HepG2 (cell line): ENCODE results near the gene CKS1B. TPM values are rescaled to one million over a fixed set of nuclear protein-coding genes. Genes with fewer than 3 reads are reported as not detected.
A peak's percentile ranks its signal among the peaks of the same experiment; 100 is the strongest.

ENCODE experiments used
- ATAC-seq: fragments of 200-7000 bp; cut with Tn5 transposase; 3 replicates; pipeline ENCODE4 v1.9.1; 2020; ENCODE audit warnings: mild to moderate bottlenecking, moderate library complexity
- BruUV-seq: library from RNA; stranded (reverse); fragments of 400-500 nt; replicated peaks from 2 replicates; lab custom pipeline; 2021; lab: Mats Ljungman, UMichigan
- CTCF ChIA-PET: fragments of 300-600 bp; formaldehyde crosslinking; extraction: SDS; loops from one replicate; lab custom pipeline; 2021; ENCODE audit warnings: low total read pairs, inconsistent platforms, low intra/inter-chr PET ratio; lab: Yijun Ruan, JAX
- POLR2A ChIA-PET: fragments of 350-600 bp; sonication (Branson Sonifier 250); formaldehyde crosslinking; loops from one replicate; lab custom pipeline; 2020; ENCODE audit warnings: antibody characterized with exemption, inconsistent platforms; lab: Yijun Ruan, JAX
- DNase-seq: peaks from one replicate; pipeline ENCODE4 v3.0.0-alpha.2; 2015; ENCODE audit warnings: low spot score
- FAIRE-seq: peaks from 3 replicates; lab custom pipeline; 2011; peaks lifted over from hg19 to GRCh38; lab: Jason Lieb, UNC
- H2AFZ ChIP-seq: one replicate; pipeline ENCODE4 v1.6.1; 2011; ENCODE audit warnings: low read length, inconsistent platforms
- H3K27ac ChIP-seq: fragments of 300-600 bp; 3 replicates; pipeline ENCODE4 v1.8.0; 2011; ENCODE audit warnings: mixed run types, mild to moderate bottlenecking, mixed read lengths, low read length, inconsistent platforms; ENCODE audit not compliant: insufficient read depth; ENCODE audit errors: extremely low read length
- H3K27me3 ChIP-seq, 2 experiments: fragments of 200-600 bp in 1 of 2; 2 replicates in 1 of 2; 3 replicates in 1 of 2; pipeline versions ENCODE4 v1.6.0 to v1.8.0; 2011; ENCODE audit warnings: low read length in 2 of 2, mild to moderate bottlenecking in 2 of 2, moderate library complexity in 2 of 2, inconsistent platforms in 1 of 2; ENCODE audit not compliant: insufficient read depth in 2 of 2, control insufficient read depth in 1 of 2
- H3K36me3 ChIP-seq, 2 experiments: fragments of 200-600 bp in 1 of 2; replicated peaks in 1 of 2; 2 replicates in 1 of 2; 3 replicates in 1 of 2; pipeline versions ENCODE4 v1.5.1 to v1.8.0; 2011; ENCODE audit warnings: low read length in 2 of 2, inconsistent platforms in 1 of 2; ENCODE audit not compliant: insufficient read depth in 2 of 2, control insufficient read depth in 1 of 2
- H3K4me1 ChIP-seq: 2 replicates; pipeline ENCODE4 v1.5.1; 2012; ENCODE audit warnings: low read length, inconsistent platforms; ENCODE audit not compliant: insufficient read depth
- H3K4me2 ChIP-seq: 2 replicates; pipeline ENCODE4 v1.6.0; 2011; ENCODE audit warnings: low read depth, low read length, inconsistent platforms
- H3K4me3 ChIP-seq, 3 experiments: fragments of 200-600 bp in 1 of 3; sonication (generic), shearing (Covaris generic) in 1 of 3; replicated peaks in 1 of 3; 2 replicates each; pipeline ENCODE4 v1.5.1; 2011 to 2016; ENCODE audit warnings: low read length in 3 of 3, inconsistent platforms in 2 of 3, low read depth in 2 of 3, mild to moderate bottlenecking in 2 of 3, control low read depth in 1 of 3, mixed read lengths in 1 of 3; ENCODE audit not compliant: insufficient read depth in 1 of 3
- H3K79me2 ChIP-seq: one replicate; pipeline ENCODE4 v1.6.1; 2011; ENCODE audit warnings: low read length, inconsistent platforms; ENCODE audit not compliant: insufficient read depth
- H3K9ac ChIP-seq: 2 replicates; pipeline ENCODE4 v1.6.0; 2011; ENCODE audit warnings: mild to moderate bottlenecking, low read depth, low read length, inconsistent platforms; ENCODE audit not compliant: insufficient read depth
- H3K9me3 ChIP-seq: 2 replicates; pipeline ENCODE4 v1.5.1; 2012; ENCODE audit warnings: mild to moderate bottlenecking, low read length
- H4K20me1 ChIP-seq: 2 replicates; pipeline ENCODE4 v1.6.0; 2011; ENCODE audit warnings: inconsistent platforms, mild to moderate bottlenecking, low read length, moderate library complexity; ENCODE audit not compliant: insufficient read depth
- ATF5 ChIP-seq: sonication (generic); formaldehyde crosslinking; IDR thresholded peaks from 2 replicates; pipeline ENCODE4 v1.4.0; 2020; ENCODE audit warnings: mild to moderate bottlenecking, low read depth, missing genetic modification reagents
- CSRNP2 ChIP-seq: sonication (generic); formaldehyde crosslinking; conservative IDR thresholded peaks from 2 replicates; pipeline ENCODE4 v1.8.0; 2022; ENCODE audit warnings: low read depth, missing genetic modification reagents
- MYC ChIP-seq: sonication (generic); formaldehyde crosslinking; IDR thresholded peaks from 2 replicates; pipeline ENCODE4 v1.9.0; 2021; ENCODE audit warnings: missing genetic modification reagents, borderline replicate concordance
- NFRKB ChIP-seq: fragments of 450-650 bp; IDR thresholded peaks from 2 replicates; pipeline ENCODE4 v1.6.1; 2017
- NRL ChIP-seq: sonication (generic); formaldehyde crosslinking; IDR thresholded peaks from 2 replicates; pipeline ENCODE4 v1.5.0; 2020; ENCODE audit warnings: missing genetic modification reagents, mild to moderate bottlenecking, moderate library complexity, borderline replicate concordance
- PLSCR1 ChIP-seq: sonication (generic); formaldehyde crosslinking; IDR thresholded peaks from 2 replicates; pipeline ENCODE4 v1.5.0; 2020; ENCODE audit warnings: missing genetic modification reagents, mild to moderate bottlenecking, borderline replicate concordance
- RFX5 ChIP-seq: IDR thresholded peaks from 2 replicates; pipeline ENCODE4 v1.6.1; 2011; ENCODE audit warnings: low read depth, low read length, improper control_type of control experiment
- SALL1 ChIP-seq: sonication (generic); formaldehyde crosslinking; IDR thresholded peaks from 2 replicates; pipeline ENCODE4 v1.8.0; 2022; ENCODE audit warnings: mild to moderate bottlenecking, missing genetic modification reagents
- U2AF2 ChIP-seq: fragments of 200-400 bp; formaldehyde crosslinking; IDR thresholded peaks from 2 replicates; pipeline ENCODE4 v1.6.1; 2017; ENCODE audit warnings: low read depth, mild to moderate bottlenecking, low read length
- ZBTB14 ChIP-seq: sonication (generic); formaldehyde crosslinking; IDR thresholded peaks from 2 replicates; pipeline ENCODE4 v1.4.0; 2020; ENCODE audit warnings: missing genetic modification reagents
- ZNF282 ChIP-seq: fragments of 450-650 bp; IDR thresholded peaks from 2 replicates; pipeline ENCODE4 v1.6.1; 2018; ENCODE audit not compliant: partially characterized antibody
- ZNF510 ChIP-seq: sonication (generic); formaldehyde crosslinking; IDR thresholded peaks from 2 replicates; pipeline ENCODE4 v1.4.0; 2020; ENCODE audit warnings: low read depth, mild to moderate bottlenecking, missing genetic modification reagents
- ZNF550 ChIP-seq: sonication (generic); formaldehyde crosslinking; IDR thresholded peaks from 2 replicates; pipeline ENCODE4 v1.4.0; 2020; ENCODE audit warnings: mild to moderate bottlenecking, missing genetic modification reagents, borderline replicate concordance
- ZSCAN22 ChIP-seq: sonication (generic); formaldehyde crosslinking; IDR thresholded peaks from 2 replicates; pipeline ENCODE4 v1.4.0; 2020; ENCODE audit warnings: mild to moderate bottlenecking, missing genetic modification reagents
- WGBS: methylation state at CpG from one replicate; pipeline ENCODE4 v1.1.6; 2017; ENCODE audit warnings: low lambda C conversion rate; 5-methylcytosine and 5-hydroxymethylcytosine counted together
- in situ Hi-C: cut with HindIII; loops from 2 replicates; pipeline ENCODE4 v1.10.0; 2017; ENCODE audit warnings: low pct_unique_long_range_greater_than_20kb; ENCODE audit not compliant: extremely low pct_ligation_motif_present
- intact Hi-C: fragments of 100-400 bp; cut with micrococcal nuclease; formaldehyde crosslinking; loops from one replicate; pipeline ENCODE4 v1.10.0; 2022; ENCODE audit not compliant: unreplicated experiment
- polyA plus RNA-seq, 8 experiments: library from polyadenylated mRNA; depleted of rRNA in 3 of 8; stranded (reverse) in 7 of 8; unstranded in 1 of 8; fragments of >200 nt; fragmentation: Illumina TruSeq in 4 of 8; extraction: Trizol in 4 of 8; gene quantifications; 2 replicates each; pipeline versions ENCODE4 v1.2.1 to v1.2.3, GENCODE V29; 2011 to 2016; ENCODE audit warnings: low read depth in 4 of 8, missing spikeins in 1 of 8, mixed read lengths in 1 of 8; ENCODE audit not compliant: insufficient read depth in 1 of 8
- total RNA-seq, 5 experiments: library from RNA; depleted of rRNA; stranded (reverse); fragments of >200 nt; fragmentation: Illumina TruSeq; extraction: Trizol; gene quantifications; 2 replicates each; pipeline ENCODE4 v1.2.3, GENCODE V29; 2016; ENCODE audit warnings: low read depth in 1 of 5
- TF ChIP-seq, protein P1 (sequence below): sonication (generic); formaldehyde crosslinking; IDR thresholded peaks from 2 replicates; pipeline ENCODE4 v1.5.0; 2020; ENCODE audit warnings: mild to moderate bottlenecking, missing genetic modification reagents, moderate library complexity

The CKS1B gene
- total and polyA plus RNA-seq, 2 of the 13 experiments (the other 11 are each of a cell fraction or from before 2014, with no cell fraction given), result 217 to 222 TPM

GRCh38 chr1:154943649-154944400, 30.7 kb upstream of the CKS1B start:
- intact Hi-C loops, result loop anchor here (1.0 kb wide), 1 partner anchor 38 kb away; no protein-coding TSS in a partner anchor
- H3K4me3 ChIP-seq, result peak overlapping the region in 1 of 3 experiments; percentile 27; a peak in 2 of 6 replicates
- DNase-seq, result no peak
- peak overlapping the region; percentile 60 for H3K9ac ChIP-seq
- no peaks in the 10 kb centered on the region for H4K20me1 ChIP-seq
- in situ Hi-C loops, result no loop called here
- CTCF ChIA-PET, result interaction anchor here (1.7 kb wide), 1 partner anchor 73 kb away, joined by 5 read pairs; no protein-coding TSS in a partner anchor
- peak; percentile 14; the same call in 1 of the 3 replicates for ATAC-seq
- peaks cover 0 to 2% of the 10 kb centered on the region in 2 experiments; a peak in 2 of 5 replicates for H3K36me3 ChIP-seq
- H3K9me3 ChIP-seq, result no peaks in the 10 kb centered on the region
- WGBS, result 19% methylated on average over 5 of the region's 6 CpGs
- peak overlapping the region; percentile 88 for H3K27ac ChIP-seq
- POLR2A ChIA-PET, result interaction anchor here (1.0 to 3.0 kb wide), 12 partner anchors 7 to 120 kb away, joined by 3 to 22 read pairs (median 5); partner anchors contain the start of genes EFNA4, PMVK and PYGO2
- no TSS peak for BruUV-seq
- peaks cover 71% of the 10 kb centered on the region for H3K4me1 ChIP-seq
- no peaks in the 10 kb centered on the region for H3K27me3 ChIP-seq
- no peak overlapping the region for H2AFZ ChIP-seq
- H3K79me2 ChIP-seq, result no peaks in the 10 kb centered on the region
- peak overlapping the region; percentile 56 for H3K4me2 ChIP-seq
- peak; percentile 51 for FAIRE-seq
- no peak for TF ChIP-seq NRL (CRISPR knock-in tag)
- no peak for TF ChIP-seq ZBTB14 (CRISPR knock-in tag)
- no peak for TF ChIP-seq NFRKB
- TF ChIP-seq CSRNP2 (CRISPR knock-in tag), result no peak
- no peak for TF ChIP-seq U2AF2
- TF ChIP-seq RFX5, result no peak
- no peak for TF ChIP-seq ZSCAN22 (CRISPR knock-in tag)
- no peak for TF ChIP-seq ZNF510 (CRISPR knock-in tag)
- TF ChIP-seq MYC (CRISPR knock-in tag), result no peak
- TF ChIP-seq, protein P1, sequence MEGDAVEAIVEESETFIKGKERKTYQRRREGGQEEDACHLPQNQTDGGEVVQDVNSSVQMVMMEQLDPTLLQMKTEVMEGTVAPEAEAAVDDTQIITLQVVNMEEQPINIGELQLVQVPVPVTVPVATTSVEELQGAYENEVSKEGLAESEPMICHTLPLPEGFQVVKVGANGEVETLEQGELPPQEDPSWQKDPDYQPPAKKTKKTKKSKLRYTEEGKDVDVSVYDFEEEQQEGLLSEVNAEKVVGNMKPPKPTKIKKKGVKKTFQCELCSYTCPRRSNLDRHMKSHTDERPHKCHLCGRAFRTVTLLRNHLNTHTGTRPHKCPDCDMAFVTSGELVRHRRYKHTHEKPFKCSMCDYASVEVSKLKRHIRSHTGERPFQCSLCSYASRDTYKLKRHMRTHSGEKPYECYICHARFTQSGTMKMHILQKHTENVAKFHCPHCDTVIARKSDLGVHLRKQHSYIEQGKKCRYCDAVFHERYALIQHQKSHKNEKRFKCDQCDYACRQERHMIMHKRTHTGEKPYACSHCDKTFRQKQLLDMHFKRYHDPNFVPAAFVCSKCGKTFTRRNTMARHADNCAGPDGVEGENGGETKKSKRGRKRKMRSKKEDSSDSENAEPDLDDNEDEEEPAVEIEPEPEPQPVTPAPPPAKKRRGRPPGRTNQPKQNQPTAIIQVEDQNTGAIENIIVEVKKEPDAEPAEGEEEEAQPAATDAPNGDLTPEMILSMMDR (CRISPR knock-in tag), result peak; percentile 85
- TF ChIP-seq SALL1 (CRISPR knock-in tag), result no peak
- no peak for TF ChIP-seq PLSCR1 (CRISPR knock-in tag)
- no peak for TF ChIP-seq ATF5 (CRISPR knock-in tag)
- TF ChIP-seq ZNF550 (CRISPR knock-in tag), result no peak
- no peak for TF ChIP-seq ZNF282
